Measurements from ENCODE around the gene CDHR2.

- TF ChIP-seq POLR2A (IDR thresholded peaks at IDR 0.05): no peak
- TF ChIP-seq, protein P1, sequence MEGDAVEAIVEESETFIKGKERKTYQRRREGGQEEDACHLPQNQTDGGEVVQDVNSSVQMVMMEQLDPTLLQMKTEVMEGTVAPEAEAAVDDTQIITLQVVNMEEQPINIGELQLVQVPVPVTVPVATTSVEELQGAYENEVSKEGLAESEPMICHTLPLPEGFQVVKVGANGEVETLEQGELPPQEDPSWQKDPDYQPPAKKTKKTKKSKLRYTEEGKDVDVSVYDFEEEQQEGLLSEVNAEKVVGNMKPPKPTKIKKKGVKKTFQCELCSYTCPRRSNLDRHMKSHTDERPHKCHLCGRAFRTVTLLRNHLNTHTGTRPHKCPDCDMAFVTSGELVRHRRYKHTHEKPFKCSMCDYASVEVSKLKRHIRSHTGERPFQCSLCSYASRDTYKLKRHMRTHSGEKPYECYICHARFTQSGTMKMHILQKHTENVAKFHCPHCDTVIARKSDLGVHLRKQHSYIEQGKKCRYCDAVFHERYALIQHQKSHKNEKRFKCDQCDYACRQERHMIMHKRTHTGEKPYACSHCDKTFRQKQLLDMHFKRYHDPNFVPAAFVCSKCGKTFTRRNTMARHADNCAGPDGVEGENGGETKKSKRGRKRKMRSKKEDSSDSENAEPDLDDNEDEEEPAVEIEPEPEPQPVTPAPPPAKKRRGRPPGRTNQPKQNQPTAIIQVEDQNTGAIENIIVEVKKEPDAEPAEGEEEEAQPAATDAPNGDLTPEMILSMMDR (IDR thresholded peaks at IDR 0.05): peak in 1 of 3 experiments; percentile 20
Measured at GRCh38 chr5:176609724-176610434, 60.7 kb downstream of the CDHR2 start, which contains the start of gene GPRIN1.

All from testis (tissue), 2 donors.